Measurements from ENCODE around the gene TNFAIP3.
"Not testable (repeated sequence)": the region's sequence is repeated elsewhere in the genome, so short reads cannot be mapped to it uniquely, and the experiment has no call there.

The TNFAIP3 gene

DNA sequence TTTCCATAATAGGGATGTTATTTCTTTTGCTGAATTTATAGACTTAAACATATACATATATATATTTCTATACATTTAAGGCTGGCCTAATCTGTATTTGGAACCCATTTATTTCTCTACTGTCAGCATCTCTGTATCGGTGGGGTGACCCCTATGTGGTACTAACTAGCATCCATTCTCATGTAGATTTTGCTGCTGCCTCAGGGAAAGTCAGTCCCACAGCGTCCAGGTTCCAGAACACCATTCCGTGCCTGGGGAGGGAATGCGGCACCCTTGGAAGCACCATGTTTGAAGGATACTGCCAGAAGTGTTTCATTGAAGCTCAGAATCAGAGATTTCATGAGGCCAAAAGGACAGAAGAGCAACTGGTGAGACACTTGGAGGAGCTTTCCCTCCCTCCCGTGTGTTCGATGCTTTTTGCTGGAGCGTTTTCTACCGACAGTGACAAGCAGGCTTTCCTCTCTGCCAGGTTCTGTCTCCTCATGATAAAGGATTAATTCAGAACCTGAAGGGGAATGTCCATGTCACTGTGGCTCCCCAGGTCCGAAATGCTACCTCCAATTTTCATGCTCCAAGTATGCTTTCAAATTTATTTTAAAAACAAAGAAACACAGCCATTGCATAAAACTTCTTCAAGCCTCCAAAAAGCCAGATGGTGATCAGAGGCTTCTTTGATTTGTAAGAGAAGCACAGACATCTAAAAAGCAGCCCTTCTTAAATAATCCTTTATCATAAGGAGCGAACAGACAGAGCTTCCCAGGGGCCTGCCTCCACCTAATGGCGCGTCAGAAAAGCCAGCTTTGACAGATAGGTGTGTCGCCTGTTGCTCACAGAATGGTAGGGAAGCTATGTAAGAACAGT, 13.1 kb downstream of the TNFAIP3 start:
- DNase-seq, result no peak

DNA sequence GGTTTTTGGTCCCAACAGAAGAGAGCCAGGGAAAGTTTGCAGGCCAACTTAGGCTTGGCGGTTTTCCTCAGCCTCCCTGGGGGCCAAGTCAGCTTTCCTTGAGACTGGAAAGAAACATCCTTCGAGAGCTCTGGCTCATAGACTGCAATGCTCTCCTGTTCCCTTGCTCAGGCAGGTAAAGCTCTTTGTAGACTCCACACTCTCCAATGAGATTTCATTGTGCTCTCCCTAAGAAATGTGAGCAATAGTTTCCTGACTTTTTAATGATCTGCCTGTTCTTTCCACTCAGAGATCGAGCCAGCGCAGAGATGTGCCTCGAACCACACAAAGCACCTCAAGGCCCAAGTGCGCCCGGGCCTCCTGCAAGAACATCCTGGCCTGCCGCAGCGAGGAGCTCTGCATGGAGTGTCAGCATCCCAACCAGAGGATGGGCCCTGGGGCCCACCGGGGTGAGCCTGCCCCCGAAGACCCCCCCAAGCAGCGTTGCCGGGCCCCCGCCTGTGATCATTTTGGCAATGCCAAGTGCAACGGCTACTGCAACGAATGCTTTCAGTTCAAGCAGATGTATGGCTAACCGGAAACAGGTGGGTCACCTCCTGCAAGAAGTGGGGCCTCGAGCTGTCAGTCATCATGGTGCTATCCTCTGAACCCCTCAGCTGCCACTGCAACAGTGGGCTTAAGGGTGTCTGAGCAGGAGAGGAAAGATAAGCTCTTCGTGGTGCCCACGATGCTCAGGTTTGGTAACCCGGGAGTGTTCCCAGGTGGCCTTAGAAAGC, 13.9 kb downstream of the TNFAIP3 start:
- DNase-seq, result no peak

DNA sequence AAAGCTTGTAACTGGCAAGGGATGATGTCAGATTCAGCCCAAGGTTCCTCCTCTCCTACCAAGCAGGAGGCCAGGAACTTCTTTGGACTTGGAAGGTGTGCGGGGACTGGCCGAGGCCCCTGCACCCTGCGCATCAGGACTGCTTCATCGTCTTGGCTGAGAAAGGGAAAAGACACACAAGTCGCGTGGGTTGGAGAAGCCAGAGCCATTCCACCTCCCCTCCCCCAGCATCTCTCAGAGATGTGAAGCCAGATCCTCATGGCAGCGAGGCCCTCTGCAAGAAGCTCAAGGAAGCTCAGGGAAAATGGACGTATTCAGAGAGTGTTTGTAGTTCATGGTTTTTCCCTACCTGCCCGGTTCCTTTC, 14.4 kb downstream of the TNFAIP3 start:
- no peak for DNase-seq

DNA sequence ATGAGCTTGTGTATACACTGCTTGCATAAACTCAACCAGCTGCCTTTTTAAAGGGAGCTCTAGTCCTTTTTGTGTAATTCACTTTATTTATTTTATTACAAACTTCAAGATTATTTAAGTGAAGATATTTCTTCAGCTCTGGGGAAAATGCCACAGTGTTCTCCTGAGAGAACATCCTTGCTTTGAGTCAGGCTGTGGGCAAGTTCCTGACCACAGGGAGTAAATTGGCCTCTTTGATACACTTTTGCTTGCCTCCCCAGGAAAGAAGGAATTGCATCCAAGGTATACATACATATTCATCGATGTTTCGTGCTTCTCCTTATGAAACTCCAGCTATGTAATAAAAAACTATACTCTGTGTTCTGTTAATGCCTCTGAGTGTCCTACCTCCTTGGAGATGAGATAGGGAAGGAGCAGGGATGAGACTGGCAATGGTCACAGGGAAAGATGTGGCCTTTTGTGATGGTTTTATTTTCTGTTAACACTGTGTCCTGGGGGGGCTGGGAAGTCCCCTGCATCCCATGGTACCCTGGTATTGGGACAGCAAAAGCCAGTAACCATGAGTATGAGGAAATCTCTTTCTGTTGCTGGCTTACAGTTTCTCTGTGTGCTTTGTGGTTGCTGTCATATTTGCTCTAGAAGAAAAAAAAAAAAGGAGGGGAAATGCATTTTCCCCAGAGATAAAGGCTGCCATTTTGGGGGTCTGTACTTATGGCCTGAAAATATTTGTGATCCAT, 15.3 kb downstream of the TNFAIP3 start:
- no peak for DNase-seq

DNA sequence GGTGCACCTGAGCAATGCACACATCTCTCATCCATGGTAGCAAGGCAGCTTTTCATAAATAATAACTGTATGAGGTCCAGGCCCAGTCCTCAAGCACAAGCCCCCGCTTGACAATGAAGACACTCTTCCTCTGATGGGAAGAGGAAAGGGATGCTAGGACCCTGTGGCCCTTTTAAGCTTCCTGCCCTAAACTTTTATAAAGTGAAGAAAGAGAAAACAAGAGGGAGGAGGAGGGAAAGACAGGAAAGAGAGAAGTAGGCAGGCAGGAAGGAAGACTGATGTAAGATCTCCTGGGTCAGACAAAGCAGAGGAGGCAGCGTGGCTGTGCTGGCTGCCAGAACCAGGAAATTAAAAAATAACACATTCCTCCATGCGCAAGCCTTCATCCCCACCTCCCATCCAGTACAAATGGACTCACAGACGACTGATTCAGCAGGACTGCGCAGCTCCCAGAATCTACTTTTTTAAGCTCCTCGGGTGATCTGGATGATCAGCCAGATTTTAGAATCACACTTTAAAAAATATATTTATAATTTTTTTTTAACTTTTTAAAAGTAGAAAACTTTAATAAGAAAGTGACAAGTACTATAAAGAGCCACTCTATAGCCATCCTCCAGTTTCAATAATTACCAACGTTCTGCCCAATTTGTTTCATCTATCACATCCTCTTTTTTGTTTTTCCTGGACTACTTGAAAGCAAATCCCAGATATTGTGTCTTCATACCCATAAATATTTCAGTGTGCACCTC, 16.5 kb downstream of the TNFAIP3 start:
- no peak for DNase-seq

DNA sequence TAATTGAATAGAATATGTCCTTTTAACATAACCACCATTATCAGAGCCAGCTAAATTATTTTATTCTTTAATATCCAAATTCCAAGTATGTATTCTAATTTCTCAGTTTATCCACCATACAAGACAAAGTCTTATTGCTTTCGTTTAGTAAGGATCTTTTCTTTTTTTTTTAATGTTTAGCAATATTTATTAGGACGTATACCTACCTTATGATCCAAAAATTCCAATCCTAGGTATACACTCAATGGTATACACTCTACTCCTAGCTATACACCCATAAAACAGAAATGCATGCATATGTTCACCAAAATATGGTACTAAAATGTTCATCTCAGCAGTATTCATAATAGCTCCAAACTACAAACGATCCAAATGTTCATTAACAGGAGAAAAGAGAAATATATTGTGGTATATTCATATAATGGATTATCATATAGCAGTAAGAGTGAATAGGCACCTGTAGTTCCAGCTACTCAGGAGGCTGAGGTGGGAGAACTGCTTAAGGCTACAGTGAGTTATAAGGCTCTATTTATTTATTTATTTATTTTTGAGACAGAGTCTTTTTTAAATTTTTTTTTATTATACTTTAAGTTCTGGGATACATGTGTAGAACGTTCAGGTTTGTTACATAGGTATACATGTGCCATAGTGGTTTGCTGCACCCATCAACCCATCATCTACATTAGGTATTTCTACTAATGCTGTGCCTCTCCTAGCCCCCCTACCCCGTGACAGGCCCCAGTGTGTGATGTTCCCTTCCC, 17.3 kb downstream of the TNFAIP3 start:
- DNase-seq, result no peak

DNA sequence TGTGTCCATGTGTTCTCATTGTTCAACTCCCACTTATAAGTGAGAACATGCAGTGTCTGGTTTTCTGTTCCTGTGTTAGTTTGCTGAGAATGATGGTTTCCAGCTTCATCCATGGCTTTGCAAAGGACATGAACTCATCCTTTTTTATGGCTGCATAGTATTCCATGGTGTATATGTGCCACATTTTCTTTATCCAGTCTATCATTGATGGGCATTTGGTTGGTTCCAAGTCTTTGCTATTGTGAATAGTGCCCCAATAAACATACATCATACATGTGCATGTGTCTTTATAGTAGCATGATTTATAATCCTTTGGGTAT, 17.8 kb downstream of the TNFAIP3 start:
- not testable (repeated sequence) for DNase-seq

DNA sequence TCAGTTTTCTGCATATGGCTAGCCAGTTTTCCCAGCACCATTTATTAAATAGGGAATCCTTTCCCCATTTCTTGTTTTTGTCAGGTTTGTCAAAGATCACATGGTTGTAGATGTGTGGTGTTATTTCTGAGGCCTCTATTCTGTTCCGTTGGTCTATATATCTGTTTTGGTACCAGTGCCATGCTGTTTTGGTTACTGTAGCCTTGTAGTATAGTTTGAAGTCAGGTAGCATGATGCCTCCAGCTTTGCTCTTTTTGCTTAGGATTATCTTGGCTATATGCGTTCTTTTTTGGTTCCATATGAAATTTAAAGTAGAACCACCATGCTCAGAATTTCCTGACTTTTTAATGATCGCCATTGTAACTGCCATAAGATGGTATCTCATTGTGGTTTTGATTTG, 19.2 kb downstream of the TNFAIP3 start:
- not testable (repeated sequence) for DNase-seq

DNA sequence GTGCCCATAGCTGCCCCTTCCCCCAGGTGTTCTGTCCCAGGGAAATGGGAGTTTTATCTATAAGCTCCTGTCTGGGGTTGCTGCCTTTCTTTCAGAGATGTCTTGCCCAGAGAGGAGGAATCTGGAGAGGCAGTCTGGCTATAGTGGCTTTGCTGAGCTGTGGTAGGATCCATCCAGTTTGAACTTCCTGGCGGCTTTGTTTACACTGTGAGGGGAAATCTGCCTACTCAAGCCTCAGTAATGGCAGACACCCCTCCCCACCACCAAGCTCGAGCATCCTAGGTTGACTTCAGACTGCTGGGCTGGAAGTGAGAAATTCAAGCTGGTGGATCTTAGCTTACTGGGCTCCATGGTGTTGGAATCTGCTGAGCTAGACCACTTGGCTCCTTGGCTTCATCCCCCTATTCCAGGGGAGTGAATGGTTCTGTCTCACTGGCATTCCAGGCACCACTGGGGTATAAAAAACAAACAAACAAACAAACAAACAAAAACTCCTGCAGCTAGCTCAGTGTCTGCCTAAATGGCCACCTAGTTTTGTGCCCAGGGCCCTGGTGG, 24.0 kb downstream of the TNFAIP3 start:
- DNase-seq, result no peak

DNA sequence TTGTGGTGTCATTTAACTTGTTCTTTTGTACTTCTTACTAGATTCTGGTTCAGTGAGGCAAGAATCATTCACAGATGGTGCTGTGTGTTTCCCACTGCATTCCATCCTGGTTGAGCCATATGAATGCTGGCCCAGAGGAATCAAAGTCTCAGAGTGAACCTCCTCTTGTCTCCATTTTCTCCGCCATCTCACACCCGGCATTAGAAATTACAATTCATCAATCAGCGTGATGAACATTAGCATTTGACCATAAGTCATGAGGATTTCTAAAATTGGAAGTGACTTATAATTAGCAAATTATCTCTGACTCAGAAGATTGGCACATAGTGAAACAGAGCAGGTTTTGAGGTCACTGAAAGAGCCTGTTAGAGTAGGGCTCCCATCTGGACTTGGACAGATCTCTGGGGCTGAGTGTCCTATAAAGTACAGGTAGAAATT, 25.2 kb downstream of the TNFAIP3 start:
- DNase-seq, result no peak

DNA sequence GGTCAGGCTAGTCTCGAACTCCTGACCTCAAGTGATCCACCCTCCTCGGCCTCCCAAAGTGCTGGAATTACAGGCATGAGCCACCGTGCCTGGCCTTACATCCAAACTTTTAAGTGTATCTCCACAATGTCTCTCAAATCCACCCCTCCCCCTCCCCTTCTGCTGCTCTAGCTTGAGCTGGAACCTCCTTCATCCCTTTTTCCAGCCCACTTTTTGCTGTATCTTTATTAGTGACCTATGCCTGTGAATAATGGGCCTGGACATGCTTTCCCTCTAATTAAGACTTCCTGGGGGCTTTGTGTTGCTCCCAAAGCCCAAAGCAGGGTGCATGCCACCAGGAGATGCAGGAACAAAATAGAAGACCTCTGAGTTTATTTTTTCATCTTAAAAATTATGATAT, 26.1 kb downstream of the TNFAIP3 start:
- DNase-seq, result no peak

DNA sequence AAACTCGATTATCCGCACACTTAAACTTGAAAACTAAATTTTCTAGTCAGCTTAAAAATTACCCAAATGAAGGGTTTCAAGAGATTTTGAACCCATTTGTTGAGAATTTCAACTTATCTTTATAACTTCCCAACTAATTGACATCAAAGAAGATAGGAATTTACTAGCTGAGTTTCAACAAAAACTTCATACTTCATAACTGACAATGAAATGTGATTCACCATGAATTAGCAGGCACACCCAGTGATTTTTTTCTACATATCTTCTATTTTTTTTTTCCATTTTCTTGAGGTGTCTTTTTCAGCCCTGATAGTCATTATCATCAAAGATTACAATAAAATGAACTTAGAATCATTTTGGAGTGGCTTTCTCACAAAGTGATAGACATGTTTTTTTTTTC, 26.7 kb downstream of the TNFAIP3 start:
- no peak for DNase-seq

DNA sequence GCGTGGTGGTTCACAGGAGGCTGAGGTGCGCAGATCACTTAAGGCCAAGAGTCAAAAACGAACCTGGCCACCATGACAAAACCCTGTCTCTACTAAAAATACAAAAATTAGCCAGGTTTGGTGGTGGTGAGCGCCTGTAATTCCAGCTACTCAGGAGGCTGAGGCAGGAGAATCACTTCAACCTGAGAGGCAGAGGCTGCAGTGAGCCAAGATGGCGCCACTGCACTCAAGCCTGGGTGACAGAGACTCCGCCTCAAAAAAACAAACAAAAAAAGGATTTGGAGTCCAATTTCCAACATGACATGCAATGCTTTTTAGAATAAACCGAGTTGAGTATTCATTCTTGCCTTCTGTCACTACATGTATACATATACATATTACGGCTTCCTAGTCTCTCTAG, 27.3 kb downstream of the TNFAIP3 start:
- DNase-seq, result not testable (repeated sequence)

DNA sequence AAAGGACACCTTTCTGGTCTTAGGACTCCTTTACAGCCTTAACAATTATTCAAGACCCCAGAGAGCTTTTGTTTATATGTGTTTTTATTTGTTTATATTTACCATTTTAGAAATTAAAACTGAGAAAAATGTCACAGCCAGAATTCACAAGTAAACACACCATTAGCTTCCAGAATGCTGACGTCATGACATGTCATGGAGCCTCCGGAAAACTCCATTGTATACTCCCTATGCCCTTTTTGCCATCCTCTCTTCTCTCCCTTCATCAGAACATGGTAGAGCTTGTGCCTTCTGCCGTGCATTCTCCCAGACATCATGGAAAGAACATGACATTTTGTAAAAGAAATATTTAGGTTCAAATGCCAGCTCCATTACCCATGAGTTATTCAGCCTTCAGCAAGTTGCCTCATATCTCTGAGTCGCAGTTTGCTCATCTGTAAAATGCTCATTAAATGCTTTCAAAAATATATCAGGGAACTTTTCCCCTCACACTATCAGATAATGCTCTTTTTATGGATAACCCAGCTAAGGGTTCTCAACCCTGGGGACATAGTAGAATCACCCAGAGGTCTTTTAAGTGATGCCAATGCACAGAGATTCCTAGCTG, 27.8 kb downstream of the TNFAIP3 start:
- no peak for DNase-seq

DNA sequence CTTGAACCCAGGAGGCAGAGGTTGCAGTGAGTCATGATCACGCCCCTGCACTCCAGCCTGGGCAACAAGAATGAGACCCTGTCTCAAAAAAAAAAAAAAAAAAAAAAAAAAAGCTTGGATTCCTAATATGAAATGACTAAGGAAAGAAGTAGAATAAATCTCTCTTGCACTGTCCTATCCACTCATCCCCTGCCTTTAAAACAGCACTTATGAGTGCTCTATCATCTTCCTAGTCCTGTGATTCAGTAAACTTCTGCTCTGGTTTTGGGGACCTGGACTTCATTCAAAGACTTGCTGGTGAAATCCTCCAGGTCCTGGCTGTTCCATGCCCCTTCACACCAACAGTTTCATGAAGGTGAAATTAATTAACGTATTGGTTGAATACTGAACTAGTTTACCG, 29.6 kb downstream of the TNFAIP3 start:
- no peak for DNase-seq

DNA sequence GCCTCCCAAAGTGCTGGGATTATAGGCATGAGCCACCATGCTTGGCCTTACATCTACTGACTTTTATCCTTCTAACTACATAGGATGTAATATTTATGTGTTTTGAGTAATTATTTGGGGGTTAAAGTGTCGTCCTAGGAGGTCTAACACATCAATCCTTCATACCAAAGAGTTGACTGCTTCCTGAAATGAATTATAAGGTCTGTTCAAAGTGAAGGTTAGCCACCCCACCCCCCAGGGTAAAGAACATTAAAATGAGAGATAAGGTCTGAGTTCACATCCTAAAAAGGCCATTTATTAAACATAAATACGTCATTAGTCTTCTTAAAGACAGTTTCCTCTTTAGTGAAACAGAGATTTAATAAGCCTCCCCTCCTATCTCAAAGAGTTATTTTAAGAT, 33.8 kb downstream of the TNFAIP3 start:
- DNase-seq, result no peak

DNA sequence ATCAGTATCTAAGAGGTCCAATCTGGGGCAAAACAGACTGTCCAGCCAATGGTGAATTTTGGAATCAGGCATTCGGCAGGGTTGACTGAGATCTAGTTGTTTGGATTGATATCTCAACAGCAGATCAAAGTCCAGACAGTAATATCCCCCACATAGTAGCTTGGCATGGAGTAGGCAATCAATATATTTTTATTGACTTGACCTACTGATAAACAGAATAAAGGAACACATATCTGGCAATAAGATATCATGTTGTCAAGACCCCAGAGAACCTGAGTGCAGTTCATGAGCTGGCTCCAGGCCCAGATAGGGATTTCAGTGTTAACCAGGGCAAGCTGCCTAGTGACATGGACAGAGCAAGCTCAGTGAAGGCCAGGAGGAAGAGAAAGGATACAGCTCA, 34.4 kb downstream of the TNFAIP3 start:
- DNase-seq, result no peak

DNA sequence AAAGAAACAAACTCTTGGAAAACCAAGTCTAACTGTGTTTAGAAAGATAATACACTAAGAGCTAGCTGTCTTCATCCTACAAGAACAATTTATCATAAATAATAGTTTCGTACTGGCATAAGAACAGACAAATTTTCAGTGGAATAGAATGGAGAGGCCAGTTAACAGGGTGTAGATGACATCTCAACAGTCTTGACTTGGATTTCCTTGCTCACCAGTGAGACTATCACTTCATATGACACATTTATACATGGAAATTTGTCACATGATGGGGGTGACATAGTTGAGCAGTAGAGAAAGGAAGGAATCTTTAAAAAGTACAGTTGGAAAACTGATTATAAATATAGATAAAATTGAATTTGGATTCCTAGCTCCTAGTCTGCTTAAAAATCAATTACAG, 35.6 kb downstream of the TNFAIP3 start:
- no peak for DNase-seq

DNA sequence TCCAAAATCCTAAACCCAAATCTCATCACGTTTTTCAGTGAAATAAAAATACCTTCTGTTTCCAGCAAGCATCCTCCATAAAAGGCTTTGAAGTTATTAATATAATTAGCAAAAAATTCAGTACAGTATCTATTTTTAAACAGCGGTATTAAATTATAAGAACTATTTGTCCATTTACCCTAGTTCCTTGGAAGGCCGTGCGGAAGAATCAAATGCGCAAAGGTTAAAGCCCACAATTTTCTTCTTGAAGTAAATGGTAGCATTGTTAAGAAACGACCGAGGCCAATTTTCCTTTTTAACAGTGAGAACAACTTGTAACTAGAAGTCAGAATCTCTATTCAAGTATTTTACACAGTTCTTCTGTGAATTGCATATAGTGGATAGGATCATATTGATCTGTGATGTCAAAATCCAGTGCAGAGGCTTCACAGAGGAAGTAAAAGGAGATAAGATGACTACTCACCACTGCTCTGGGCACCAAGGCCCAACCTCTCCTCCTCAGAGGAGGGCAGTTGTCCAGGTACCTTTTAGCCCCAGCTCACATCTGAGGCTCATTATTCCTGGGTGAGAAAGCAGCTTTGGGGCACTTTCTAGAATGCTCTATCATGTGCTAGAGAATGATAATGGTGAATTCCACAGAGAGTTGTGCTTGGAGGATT, 36.3 kb downstream of the TNFAIP3 start:
- no peak for DNase-seq

DNA sequence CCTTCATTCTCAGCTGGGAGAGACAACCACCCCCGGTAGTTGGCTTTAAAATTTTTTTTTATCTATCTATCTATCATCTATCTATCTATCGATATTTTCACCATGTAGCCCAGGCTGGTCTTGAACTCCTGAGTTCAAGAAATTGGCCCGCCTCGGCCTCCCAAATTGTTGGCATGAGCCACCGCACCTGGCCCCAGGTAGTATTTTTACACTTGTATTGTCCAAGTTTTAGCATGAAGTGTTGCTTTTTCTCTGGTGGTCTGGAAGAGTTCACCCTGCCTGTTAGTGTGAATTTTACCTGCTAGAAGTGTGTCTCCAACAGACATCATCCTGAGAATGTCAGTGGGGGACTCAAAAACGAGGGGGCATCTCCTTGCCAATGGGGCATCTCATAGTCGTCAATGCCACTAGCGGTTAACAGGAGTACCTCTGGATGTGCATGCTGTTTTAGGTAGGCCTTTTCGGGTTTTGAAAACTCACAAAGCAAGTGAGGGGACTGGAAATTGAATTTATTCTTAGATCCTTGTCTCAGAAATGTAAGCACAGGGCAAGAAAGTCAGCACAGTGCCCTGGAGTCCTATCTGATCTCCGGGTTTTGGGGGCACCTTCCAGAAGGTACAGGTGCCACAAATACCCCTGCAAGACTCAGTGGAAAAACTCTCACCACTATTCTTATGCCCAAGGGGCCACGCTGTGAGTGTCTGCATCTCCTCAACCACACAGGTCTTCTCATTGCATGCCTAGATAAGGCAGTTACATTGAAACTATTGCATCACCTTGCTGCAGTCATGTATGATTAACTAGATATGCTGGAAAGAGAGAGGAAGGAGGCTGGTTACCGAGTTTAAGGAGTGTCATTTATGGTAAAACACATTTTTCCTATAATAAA, 37.1 kb downstream of the TNFAIP3 start:
- DNase-seq, result no peak

All from CD4-positive, alpha-beta T cell treated with Interleukin-17A for 4 hours (primary cell).